NCI-H226 (cell line): ENCODE results near the gene C4A.
"Not testable (repeated sequence)": the region's sequence is repeated elsewhere in the genome, so short reads cannot be mapped to it uniquely, and the experiment has no call there.

Experiments
- DNase-seq: peaks from one replicate; pipeline ENCODE4 v3.0.0-alpha.2; 2015

The C4A gene

DNA sequence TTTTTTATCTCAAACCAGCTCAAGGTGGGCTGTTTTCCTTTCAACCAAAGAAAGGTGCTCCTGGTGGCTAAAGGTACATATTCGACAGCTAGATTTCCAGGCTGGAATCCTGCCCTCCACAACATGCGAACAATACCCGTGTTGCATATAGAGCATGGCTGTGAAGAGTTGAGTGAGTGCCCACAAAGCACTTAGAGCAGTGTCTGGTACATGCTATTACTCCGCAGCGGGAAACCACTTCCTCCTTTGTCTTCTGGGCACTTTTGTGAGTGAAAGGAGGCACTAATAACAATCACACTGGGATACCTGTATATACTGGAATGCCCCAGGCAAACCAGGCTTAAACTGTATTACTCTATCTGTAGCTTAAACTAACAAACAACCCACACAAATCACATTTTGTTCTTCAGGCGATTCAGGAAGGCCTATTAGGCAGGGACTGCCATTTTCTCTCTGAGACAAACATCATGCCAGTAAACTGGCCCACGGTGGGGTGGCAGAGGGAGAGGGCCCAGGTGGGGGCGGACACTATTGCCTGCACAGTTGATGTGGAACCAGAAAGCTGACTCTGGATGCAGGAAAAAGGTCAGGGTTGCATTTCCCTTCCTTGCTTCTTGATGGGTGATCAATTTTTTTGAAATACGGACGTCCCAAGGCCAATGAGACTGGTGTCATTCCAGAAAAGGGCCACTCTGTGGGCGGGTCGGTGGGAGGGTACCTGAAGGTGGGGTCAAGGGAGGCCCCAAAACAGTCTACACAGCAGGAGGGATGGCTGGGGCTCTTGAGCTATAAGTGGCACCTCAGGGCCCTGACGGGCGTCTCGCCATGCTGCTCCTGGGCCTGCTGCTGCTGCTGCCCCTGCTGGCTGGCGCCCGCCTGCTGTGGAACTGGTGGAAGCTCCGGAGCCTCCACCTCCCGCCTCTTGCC, 56.0 kb downstream of the C4A start, which contains the start of gene CYP21A2:
Gene CYP21A2 (plus strand): TSS at position 818 of the 927 bp plus-strand sequence. CDS start 8 bp downstream, at position 826.
- not testable (repeated sequence) for DNase-seq

DNA sequence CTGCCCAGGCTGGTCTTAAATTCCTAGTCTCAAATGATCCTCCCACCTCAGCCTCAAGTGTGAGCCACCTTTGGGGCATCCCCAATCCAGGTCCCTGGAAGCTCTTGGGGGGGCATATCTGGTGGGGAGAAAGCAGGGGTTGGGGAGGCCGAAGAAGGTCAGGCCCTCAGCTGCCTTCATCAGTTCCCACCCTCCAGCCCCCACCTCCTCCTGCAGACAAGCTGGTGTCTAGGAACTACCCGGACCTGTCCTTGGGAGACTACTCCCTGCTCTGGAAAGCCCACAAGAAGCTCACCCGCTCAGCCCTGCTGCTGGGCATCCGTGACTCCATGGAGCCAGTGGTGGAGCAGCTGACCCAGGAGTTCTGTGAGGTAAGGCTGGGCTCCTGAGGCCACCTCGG, 57.0 kb downstream of the C4A start:
- DNase-seq = not testable (repeated sequence)

DNA sequence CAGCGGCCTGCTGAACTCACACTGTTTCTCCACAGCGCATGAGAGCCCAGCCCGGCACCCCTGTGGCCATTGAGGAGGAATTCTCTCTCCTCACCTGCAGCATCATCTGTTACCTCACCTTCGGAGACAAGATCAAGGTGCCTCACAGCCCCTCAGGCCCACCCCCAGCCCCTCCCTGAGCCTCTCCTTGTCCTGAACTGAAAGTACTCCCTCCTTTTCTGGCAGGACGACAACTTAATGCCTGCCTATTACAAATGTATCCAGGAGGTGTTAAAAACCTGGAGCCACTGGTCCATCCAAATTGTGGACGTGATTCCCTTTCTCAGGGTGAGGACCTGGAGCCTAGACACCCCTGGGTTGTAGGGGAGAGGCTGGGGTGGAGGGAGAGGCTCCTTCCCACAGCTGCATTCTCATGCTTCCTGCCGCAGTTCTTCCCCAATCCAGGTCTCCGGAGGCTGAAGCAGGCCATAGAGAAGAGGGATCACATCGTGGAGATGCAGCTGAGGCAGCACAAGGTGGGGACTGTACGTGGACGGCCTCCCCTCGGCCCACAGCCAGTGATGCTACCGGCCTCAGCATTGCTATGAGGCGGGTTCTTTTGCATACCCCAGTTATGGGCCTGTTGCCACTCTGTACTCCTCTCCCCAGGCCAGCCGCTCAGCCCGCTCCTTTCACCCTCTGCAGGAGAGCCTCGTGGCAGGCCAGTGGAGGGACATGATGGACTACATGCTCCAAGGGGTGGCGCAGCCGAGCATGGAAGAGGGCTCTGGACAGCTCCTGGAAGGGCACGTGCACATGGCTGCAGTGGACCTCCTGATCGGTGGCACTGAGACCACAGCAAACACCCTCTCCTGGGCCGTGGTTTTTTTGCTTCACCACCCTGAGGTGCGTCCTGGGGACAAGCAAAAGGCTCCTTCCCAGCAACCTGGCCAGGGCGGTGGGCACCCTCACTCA, 57.7 kb downstream of the C4A start:
- DNase-seq = not testable (repeated sequence)

GRCh38 chr6:32040299-32041049, 58.6 kb downstream of the C4A start:
- not testable (repeated sequence) for DNase-seq

- DNase-seq = not testable (repeated sequence)
These were observed 59.1 kb downstream of the C4A start for GRCh38 chr6:32041050-32041321.

DNA sequence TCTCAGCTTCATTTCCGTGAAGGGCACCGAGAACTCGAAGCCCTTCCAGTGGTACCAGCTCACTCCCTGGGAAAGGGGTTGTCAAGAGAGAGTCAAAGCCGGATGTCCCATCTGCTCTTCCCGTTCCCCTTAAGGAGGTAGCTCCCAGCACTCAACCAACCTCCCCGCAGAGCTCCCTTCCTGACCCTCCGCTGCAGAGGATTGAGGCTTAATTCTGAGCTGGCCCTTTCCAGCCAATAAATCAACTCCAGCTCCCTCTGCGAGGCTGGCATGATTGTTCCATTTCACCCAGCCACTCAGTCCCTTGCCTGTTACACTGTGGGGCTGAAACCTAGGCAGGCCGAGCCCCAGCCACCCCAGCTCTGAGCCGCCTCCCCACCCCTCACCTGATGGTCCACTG, 59.5 kb downstream of the C4A start:
- DNase-seq = not testable (repeated sequence)

DNA sequence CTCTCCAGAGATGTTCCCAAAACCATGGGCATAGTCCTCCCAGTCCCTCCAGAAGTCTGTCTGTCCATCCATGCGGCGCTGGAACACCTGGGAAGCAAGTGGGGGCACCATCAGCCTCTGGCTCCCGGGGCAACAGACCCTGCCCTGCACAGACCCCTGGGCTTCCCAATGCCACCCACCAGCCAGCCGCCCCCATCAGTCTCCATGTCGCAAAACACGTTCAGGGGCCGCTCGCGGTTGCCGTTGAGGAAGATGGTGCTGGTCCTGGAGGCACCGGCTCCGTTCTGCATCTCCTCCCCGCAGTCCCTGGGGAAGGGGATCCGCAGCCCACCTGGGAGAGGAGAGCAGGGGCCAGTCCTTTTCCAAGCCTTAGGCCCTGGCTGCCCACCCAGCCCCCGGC, 60.4 kb downstream of the C4A start:
- DNase-seq = not testable (repeated sequence)

DNA sequence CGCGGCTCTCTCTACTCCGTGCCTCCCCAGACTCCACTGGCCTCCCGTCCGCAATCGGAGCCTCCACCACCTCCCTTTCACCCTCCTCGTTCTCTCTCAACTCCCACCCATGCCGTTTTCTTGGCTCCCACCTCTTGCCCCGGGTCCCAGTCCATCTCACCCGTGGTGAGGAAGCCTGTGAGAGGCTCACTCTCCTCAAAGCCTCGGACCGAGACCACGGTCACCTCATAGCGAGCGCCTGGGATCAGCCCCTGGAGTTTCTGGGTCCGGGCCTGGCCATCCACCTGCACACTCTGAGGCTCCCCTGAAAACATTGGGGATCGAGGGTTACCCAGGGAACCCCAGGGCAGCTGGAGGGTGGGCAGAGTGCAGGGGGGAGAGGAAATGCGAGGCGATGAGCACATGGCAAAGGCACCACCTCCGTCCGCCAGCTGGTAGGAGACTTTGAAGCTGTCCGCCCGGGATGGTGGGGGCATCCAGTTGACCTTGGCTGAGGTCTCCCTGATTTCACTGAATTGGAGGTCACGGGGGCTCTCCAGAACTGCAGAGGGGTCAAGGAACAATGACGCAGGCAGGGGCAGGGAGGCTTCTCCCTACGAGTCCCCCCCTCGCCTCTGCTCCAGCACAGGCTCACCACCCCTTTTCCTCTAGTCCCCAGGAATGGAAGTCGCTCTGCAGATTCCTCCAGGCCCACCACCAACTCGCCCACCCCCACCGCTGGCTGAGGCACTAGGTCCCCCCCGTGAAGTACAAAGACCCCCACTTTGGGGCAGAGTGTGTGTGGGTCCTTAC, 61.9 kb downstream of the C4A start:
- DNase-seq = not testable (repeated sequence)

DNA sequence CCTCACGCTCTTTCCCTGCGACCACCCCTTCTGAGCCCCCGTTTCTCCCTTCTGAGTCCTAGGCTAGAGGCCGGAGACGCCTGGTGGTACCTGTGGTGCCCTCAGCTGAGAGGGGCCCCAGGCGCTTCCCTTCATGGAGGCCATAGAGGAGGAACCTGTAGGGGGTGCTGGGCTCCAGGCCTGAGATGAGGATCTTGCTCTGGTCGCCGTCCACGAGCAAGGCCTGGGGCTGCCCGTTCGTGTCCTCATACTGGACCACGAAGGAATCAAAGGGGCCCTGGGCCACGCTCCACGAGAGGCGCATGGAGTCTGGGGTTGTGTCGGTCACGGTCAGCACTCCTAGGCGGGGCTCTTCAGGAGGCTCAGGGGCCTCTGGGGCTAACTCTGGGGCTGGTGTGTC, 63.1 kb downstream of the C4A start:
- DNase-seq = not testable (repeated sequence)

- DNase-seq = no peak
These were observed 64.1 kb downstream of the C4A start for GRCh38 chr6:32045811-32046449.

DNA sequence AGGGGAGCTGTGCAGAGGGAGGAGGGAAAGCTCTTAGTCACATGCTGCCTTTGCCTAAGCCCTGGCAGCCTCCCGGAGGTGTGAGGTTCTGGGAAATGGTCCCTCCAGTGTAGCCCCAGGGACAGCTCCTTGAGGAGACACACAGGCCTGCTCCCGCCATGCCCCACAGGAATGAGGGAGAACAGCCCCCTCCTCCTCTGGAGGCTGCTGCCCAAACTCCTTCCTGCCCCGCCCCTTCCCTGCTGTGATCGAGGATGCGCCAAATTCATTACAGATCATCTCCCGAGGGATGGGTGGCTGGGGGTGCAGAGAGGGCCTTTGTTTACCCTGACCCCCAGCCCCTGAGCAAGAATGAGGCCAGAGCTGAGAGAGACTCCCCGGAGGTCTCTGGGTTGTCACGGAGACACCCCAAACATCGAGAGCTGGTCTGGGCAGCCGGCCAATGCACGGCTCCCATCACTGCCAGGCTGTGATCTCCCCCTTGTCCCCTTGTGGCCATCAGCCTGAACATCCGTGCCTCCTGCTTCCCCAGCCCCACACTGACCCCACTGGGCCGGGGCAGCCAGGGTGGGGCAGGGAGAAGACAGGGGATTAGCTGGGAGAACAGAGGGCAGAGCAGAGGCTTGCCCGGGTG, 64.7 kb downstream of the C4A start:
- DNase-seq = no peak

- no peak for DNase-seq
These were observed 65.2 kb downstream of the C4A start for GRCh38 chr6:32047084-32047478.

- no peak for DNase-seq
These were observed 65.6 kb downstream of the C4A start for GRCh38 chr6:32047539-32047854.

DNA sequence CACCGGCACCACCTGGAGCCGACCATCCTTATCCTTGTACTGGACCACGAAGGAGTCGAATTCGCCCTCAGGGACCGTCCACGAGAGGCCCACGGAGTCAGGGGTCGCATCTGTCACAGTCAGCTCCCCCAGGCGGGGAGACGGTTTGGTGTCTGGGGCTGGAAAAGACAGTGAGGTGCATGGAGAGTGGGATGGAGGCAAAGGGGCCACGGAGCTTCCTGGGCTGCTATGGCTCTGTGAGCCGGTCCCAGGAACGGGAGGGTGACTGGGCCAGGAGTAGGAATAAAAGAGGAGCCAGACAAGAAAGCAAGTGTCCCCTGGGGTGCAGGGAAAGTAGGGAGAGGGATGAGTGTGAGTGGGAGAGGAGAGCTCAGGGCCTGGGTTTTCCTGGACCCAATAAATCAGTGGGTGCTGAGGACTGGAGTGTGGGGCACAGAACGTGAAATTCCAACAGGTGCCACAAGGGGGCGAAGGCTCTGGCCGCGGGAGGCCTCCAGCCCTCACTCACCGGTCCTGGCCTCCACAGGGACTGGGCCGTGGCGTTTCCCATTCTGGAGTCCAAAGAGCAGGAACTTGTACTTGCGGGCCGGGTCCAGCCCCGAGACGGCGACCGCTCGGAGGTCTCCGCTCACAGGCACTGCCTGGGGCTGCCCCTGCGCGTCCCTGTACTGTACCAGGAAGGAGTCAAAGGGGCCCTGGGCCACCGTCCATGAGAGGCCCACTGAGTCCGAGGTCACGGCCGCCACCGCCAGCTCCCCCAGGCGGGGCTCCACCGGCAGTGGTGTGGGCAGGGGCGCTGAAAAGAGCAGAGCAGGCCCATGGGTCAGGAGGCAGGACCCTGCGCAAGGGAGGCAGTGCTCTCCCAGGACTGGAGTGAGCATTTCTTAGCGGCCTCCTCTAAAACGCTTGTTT, 66.3 kb downstream of the C4A start:
- peak; percentile 14 for DNase-seq

- DNase-seq = not testable (repeated sequence)
These were observed 67.3 kb downstream of the C4A start for GRCh38 chr6:32049149-32049548.

DNA sequence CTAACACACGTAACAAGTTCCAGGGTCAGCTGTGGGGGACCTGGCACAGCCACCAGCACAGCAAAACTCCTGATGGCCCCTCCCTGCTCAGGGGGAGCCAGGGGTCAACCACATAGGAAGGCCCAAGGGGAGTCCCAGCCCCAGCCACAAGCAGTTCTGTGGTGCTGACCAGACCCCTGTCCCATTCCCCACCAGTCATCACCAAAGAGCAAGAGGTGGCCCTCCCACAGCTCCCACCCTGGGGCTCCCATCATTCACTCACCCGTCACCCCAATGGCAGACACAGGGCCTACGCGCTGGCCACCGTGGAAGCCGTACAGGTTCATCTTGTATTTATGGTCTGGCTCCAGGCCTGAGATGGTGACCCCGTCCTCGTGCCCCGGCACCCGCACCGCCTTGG, 67.9 kb downstream of the C4A start:
- not testable (repeated sequence) for DNase-seq

DNA sequence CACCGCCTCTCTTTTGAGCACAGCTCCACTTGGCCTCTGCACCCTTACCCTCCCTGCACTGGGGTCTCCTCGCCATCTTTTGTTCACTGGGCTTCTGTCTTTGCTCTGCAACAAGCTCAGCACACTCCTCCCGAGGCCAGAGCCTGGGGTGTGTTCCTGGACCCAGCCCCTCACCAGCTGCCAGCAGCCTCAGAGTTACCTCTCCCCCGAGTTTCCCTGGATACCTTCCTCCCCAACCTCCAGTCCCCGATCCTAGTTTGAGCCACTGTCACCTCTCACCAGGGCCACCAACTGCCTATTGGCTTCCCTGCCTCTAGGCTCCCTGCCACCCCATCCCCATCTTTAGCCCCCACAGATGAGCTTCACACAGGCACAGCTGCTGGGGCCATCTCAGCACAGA, 68.7 kb downstream of the C4A start:
- DNase-seq = no peak
